KG1 (cell line): ENCODE data around the gene IL20RB.
A peak's percentile ranks its signal among the peaks of the same experiment; 100 is the strongest.
"Not testable (repeated sequence)": the region's sequence is repeated elsewhere in the genome, so short reads cannot be mapped to it uniquely, and the experiment has no call there.

Experiments used
- DNase-seq: peaks from one replicate; lab custom pipeline; 2025; lab: John Stamatoyannopoulos, UW

The IL20RB gene

GRCh38 chr3:136984837-136985236 is 27.1 kb downstream of the IL20RB start:
- DNase-seq = no peak

- not testable (repeated sequence) for DNase-seq
Observed at GRCh38 chr3:136987398-136987980, 29.7 kb downstream of the IL20RB start.

- DNase-seq = no peak
Observed at GRCh38 chr3:136988651-136989050, 30.9 kb downstream of the IL20RB start.

GRCh38 chr3:136989781-136990524 is 32.2 kb downstream of the IL20RB start:
- DNase-seq = no peak

- DNase-seq = no peak
Observed at GRCh38 chr3:136990826-136991225, 33.0 kb downstream of the IL20RB start.

GRCh38 chr3:136992115-136992514 is 34.3 kb downstream of the IL20RB start:
- no peak for DNase-seq

- no peak for DNase-seq
Observed at GRCh38 chr3:136994772-136995516, 37.2 kb downstream of the IL20RB start.

GRCh38 chr3:136995652-136996051 is 37.9 kb downstream of the IL20RB start:
- DNase-seq = no peak

- DNase-seq = no peak
Observed at GRCh38 chr3:137000039-137000438, 42.3 kb downstream of the IL20RB start.

GRCh38 chr3:137007376-137007775 is 49.6 kb downstream of the IL20RB start:
- DNase-seq = not testable (repeated sequence)

GRCh38 chr3:137008131-137008530 is 50.3 kb downstream of the IL20RB start:
- DNase-seq = no peak

GRCh38 chr3:137008976-137009375 is 51.2 kb downstream of the IL20RB start:
- no peak for DNase-seq

GRCh38 chr3:137010137-137010536 is 52.4 kb downstream of the IL20RB start:
- no peak for DNase-seq

GRCh38 chr3:137011153-137011552 is 53.4 kb downstream of the IL20RB start:
- no peak for DNase-seq

- DNase-seq = no peak
Observed at GRCh38 chr3:137012097-137012501, 54.3 kb downstream of the IL20RB start.

- DNase-seq = peak; percentile 77
Observed at GRCh38 chr3:137013951-137014688, 56.3 kb downstream of the IL20RB start.

GRCh38 chr3:137017316-137017715 is 59.5 kb downstream of the IL20RB start:
- not testable (repeated sequence) for DNase-seq

- DNase-seq = no peak
Observed at GRCh38 chr3:137020315-137020714, 62.5 kb downstream of the IL20RB start.

GRCh38 chr3:137020888-137021287 is 63.1 kb downstream of the IL20RB start:
- no peak for DNase-seq

- DNase-seq = no peak
Observed at GRCh38 chr3:137024348-137024747, 66.6 kb downstream of the IL20RB start.

GRCh38 chr3:137026701-137027100 is 68.9 kb downstream of the IL20RB start:
- DNase-seq = no peak

GRCh38 chr3:137032465-137033120 is 74.8 kb downstream of the IL20RB start:
- peak; percentile 79 for DNase-seq
